Measurements from ENCODE around the gene TBC1D32. TPM values are rescaled to one million over a fixed set of nuclear protein-coding genes. Genes with fewer than 3 reads are reported as not detected.

TBC1D32 gene
- polyA plus RNA-seq, 1 of the 3 experiments (the other 2 are of a cell fraction), result 2.3 TPM

GRCh38 chr6:121330516-121330915 lies 3.8 kb downstream of the TBC1D32 start:
- no peak overlapping the region for H3K9ac ChIP-seq
- no peak overlapping the region for H3K4me3 ChIP-seq (ENCODE audit: low read depth in 2 of 2, low read length in 1 of 2)
- no peaks in the 10 kb centered on the region for H3K9me3 ChIP-seq
- H3K36me3 ChIP-seq (replicated peaks in 1 of 2; ENCODE audit: control insufficient read depth in 1 of 2, insufficient read depth in 2 of 2, low read length in 1 of 2), result peaks cover 0 to 4% of the 10 kb centered on the region in 2 experiments
- H3K79me2 ChIP-seq (ENCODE audit: insufficient read depth), result 0 out of 2 replicates have a peak, but pooled peaks cover 5% of the 10 kb centered on the region
- no peaks in the 10 kb centered on the region for H3F3A ChIP-seq (replicated peaks; ENCODE audit: insufficient read depth)
- TF ChIP-seq TAF1 (IDR thresholded peaks at IDR 0.05; ENCODE audit: borderline replicate concordance, low read depth, low read length) (no peak), EP300 (IDR thresholded peaks at IDR 0.05; ENCODE audit: borderline replicate concordance in 1 of 2, low read depth in 1 of 2, low read length in 1 of 2) (no peak), MEF2A (IDR thresholded peaks at IDR 0.05; ENCODE audit: borderline replicate concordance, low read depth) (no peak), FOXJ3 (CRISPR knock-in tag; IDR thresholded peaks at IDR 0.05) (no peak), GATA2 (CRISPR knock-in tag; IDR thresholded peaks at IDR 0.05) (no peak), EZH2phosphoT487 (IDR thresholded peaks at IDR 0.05; ENCODE audit: borderline replicate concordance, low read depth) (no peak), RCOR1 (IDR thresholded peaks at IDR 0.05; ENCODE audit: low read length) (no peak), FOXM1 (IDR thresholded peaks at IDR 0.05; ENCODE audit: low read depth) (no peak), REST (IDR thresholded peaks at IDR 0.05; ENCODE audit: low read depth, low read length) (no peak), NRF1 (IDR thresholded peaks at IDR 0.05; ENCODE audit: low read depth, low read length) (no peak), USF1 (IDR thresholded peaks at IDR 0.05; ENCODE audit: borderline replicate concordance, low read depth) (no peak), ELF1 (IDR thresholded peaks at IDR 0.05) (no peak), RAD21 (IDR thresholded peaks at IDR 0.05; ENCODE audit: low read length) (no peak), TCF12 (IDR thresholded peaks at IDR 0.05) (no peak), NFIC (IDR thresholded peaks at IDR 0.05; ENCODE audit: borderline replicate concordance) (no peak), SIN3A (IDR thresholded peaks at IDR 0.05; ENCODE audit: borderline replicate concordance, low read depth, low read length) (no peak)
- TF ChIP-seq, protein P1, sequence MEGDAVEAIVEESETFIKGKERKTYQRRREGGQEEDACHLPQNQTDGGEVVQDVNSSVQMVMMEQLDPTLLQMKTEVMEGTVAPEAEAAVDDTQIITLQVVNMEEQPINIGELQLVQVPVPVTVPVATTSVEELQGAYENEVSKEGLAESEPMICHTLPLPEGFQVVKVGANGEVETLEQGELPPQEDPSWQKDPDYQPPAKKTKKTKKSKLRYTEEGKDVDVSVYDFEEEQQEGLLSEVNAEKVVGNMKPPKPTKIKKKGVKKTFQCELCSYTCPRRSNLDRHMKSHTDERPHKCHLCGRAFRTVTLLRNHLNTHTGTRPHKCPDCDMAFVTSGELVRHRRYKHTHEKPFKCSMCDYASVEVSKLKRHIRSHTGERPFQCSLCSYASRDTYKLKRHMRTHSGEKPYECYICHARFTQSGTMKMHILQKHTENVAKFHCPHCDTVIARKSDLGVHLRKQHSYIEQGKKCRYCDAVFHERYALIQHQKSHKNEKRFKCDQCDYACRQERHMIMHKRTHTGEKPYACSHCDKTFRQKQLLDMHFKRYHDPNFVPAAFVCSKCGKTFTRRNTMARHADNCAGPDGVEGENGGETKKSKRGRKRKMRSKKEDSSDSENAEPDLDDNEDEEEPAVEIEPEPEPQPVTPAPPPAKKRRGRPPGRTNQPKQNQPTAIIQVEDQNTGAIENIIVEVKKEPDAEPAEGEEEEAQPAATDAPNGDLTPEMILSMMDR (IDR thresholded peaks at IDR 0.05), result no peak
- TF ChIP-seq, protein P2, sequence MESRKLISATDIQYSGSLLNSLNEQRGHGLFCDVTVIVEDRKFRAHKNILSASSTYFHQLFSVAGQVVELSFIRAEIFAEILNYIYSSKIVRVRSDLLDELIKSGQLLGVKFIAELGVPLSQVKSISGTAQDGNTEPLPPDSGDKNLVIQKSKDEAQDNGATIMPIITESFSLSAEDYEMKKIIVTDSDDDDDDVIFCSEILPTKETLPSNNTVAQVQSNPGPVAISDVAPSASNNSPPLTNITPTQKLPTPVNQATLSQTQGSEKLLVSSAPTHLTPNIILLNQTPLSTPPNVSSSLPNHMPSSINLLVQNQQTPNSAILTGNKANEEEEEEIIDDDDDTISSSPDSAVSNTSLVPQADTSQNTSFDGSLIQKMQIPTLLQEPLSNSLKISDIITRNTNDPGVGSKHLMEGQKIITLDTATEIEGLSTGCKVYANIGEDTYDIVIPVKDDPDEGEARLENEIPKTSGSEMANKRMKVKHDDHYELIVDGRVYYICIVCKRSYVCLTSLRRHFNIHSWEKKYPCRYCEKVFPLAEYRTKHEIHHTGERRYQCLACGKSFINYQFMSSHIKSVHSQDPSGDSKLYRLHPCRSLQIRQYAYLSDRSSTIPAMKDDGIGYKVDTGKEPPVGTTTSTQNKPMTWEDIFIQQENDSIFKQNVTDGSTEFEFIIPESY (IDR thresholded peaks at IDR 0.05; ENCODE audit: borderline replicate concordance, low read depth), result no peak
- WGBS (ENCODE audit: low lambda C conversion rate), result 95% methylated on average over 2 of the region's 2 CpGs
- H3K27ac ChIP-seq (ENCODE audit: low read depth in 2 of 2, low read length in 1 of 2), result no peak overlapping the region
- H3K27me3 ChIP-seq (ENCODE audit: insufficient read depth), result no peaks in the 10 kb centered on the region
- no peaks in the 10 kb centered on the region for H4K20me1 ChIP-seq (ENCODE audit: insufficient read depth)
- CTCF ChIA-PET, result no interaction called here
- H3K9me2 ChIP-seq, result no peaks in the 10 kb centered on the region
- POLR2A ChIA-PET, result no interaction called here
- H2AFZ ChIP-seq (ENCODE audit: low read depth), result no peak overlapping the region
- peaks cover 0 to 5% of the 10 kb centered on the region in 2 experiments; a peak in 2 of 4 replicates for H3K4me1 ChIP-seq (ENCODE audit: control insufficient read depth in 1 of 2, insufficient read depth in 2 of 2, low read depth in 1 of 2, low read length in 1 of 2)
- H3K4me2 ChIP-seq, result no peak overlapping the region
- no peak for DNase-seq
